H9 (cell line): Measurements from ENCODE around the gene SYT9. TPM values are rescaled to one million over a fixed set of nuclear protein-coding genes. Genes with fewer than 3 reads are reported as not detected.

Experiments
- DNase-seq: peaks from one replicate; pipeline ENCODE4 v3.0.0-alpha.2; 2017
- H2AFZ ChIP-seq: one replicate; pipeline ENCODE4 v1.6.1; 2013; ENCODE audit warnings: mild to moderate bottlenecking, low read length, control low read depth, moderate library complexity
- H2AK5ac ChIP-seq: 2 replicates; pipeline ENCODE4 v1.6.1; 2013; ENCODE audit warnings: low read length, control low read depth, mixed read lengths; ENCODE audit not compliant: insufficient read length
- H2BK120ac ChIP-seq: one replicate; pipeline ENCODE4 v1.6.1; 2013; ENCODE audit warnings: low read depth, mild to moderate bottlenecking, low read length, control low read depth, inconsistent platforms; ENCODE audit not compliant: poor library complexity, severe bottlenecking
- H2BK12ac ChIP-seq: 2 replicates; pipeline ENCODE4 v1.6.1; 2013; ENCODE audit warnings: low read length, control low read depth, mixed read lengths, low read depth; ENCODE audit not compliant: insufficient read length
- H2BK15ac ChIP-seq: 2 replicates; pipeline ENCODE4 v1.6.1; 2013; ENCODE audit warnings: low read depth, low read length, control low read depth
- H2BK20ac ChIP-seq: one replicate; pipeline ENCODE4 v1.6.1; 2013; ENCODE audit warnings: low read depth, mild to moderate bottlenecking, low read length, control low read depth, inconsistent platforms; ENCODE audit not compliant: poor library complexity, severe bottlenecking
- H2BK5ac ChIP-seq: 2 replicates; pipeline ENCODE4 v1.6.1; 2013; ENCODE audit warnings: low read length, control low read depth, mixed read lengths; ENCODE audit not compliant: insufficient read length
- H3K14ac ChIP-seq: 2 replicates; pipeline ENCODE4 v1.6.1; 2013; ENCODE audit warnings: low read length, control low read depth; ENCODE audit not compliant: insufficient read depth
- H3K18ac ChIP-seq: 2 replicates; pipeline ENCODE4 v1.6.1; 2013; ENCODE audit warnings: low read depth, mild to moderate bottlenecking, mixed read lengths, low read length, control low read depth; ENCODE audit not compliant: insufficient read length
- H3K23ac ChIP-seq: 2 replicates; pipeline ENCODE4 v1.6.1; 2013; ENCODE audit warnings: low read length, control low read depth, mixed read lengths, low read depth; ENCODE audit not compliant: insufficient read length
- H3K23me2 ChIP-seq: 2 replicates; pipeline ENCODE4 v1.6.1; 2013; ENCODE audit warnings: low read depth, mild to moderate bottlenecking, mixed read lengths, low read length, control low read depth; ENCODE audit not compliant: insufficient read length, poor library complexity, severe bottlenecking
- H3K27ac ChIP-seq: 2 replicates; pipeline ENCODE4 v1.5.1; 2013; ENCODE audit warnings: low read length, control low read depth, mixed read lengths, low read depth; ENCODE audit not compliant: insufficient read length
- H3K27me3 ChIP-seq: 2 replicates; pipeline ENCODE4 v1.6.1; 2013; ENCODE audit warnings: low read length, control low read depth, inconsistent platforms; ENCODE audit not compliant: insufficient read depth
- H3K4ac ChIP-seq: 2 replicates; pipeline ENCODE4 v1.6.1; 2013; ENCODE audit warnings: low read depth, mild to moderate bottlenecking, control low read depth, inconsistent platforms, low read length, moderate library complexity
- H3K4me1 ChIP-seq: 2 replicates; pipeline ENCODE4 v1.6.1; 2013; ENCODE audit warnings: low read length, control low read depth, inconsistent platforms; ENCODE audit not compliant: insufficient read depth
- H3K4me2 ChIP-seq: 2 replicates; pipeline ENCODE4 v1.6.1; 2013; ENCODE audit warnings: low read length, control low read depth, mixed read lengths; ENCODE audit not compliant: insufficient read length, insufficient read depth
- H3K56ac ChIP-seq: 2 replicates; pipeline ENCODE4 v1.6.1; 2013; ENCODE audit warnings: low read depth, mild to moderate bottlenecking, mixed read lengths, low read length, control low read depth; ENCODE audit not compliant: insufficient read length
- H3K79me1 ChIP-seq: 2 replicates; pipeline ENCODE4 v1.6.1; 2013; ENCODE audit warnings: low read depth, mild to moderate bottlenecking, moderate library complexity, low read length, control low read depth, inconsistent platforms; ENCODE audit not compliant: insufficient read depth, poor library complexity, severe bottlenecking
- H3K79me2 ChIP-seq: 2 replicates; pipeline ENCODE4 v1.6.1; 2013; ENCODE audit warnings: low read length, control low read depth, inconsistent platforms; ENCODE audit not compliant: insufficient read depth
- H3K9ac ChIP-seq: 2 replicates; pipeline ENCODE4 v1.6.1; 2013; ENCODE audit warnings: low read length, control low read depth, mixed read lengths; ENCODE audit not compliant: insufficient read length; ENCODE audit errors: extremely low read depth
- H3K9me3 ChIP-seq: one replicate; pipeline ENCODE4 v1.6.1; 2013; ENCODE audit warnings: low read depth, low read length, inconsistent platforms; ENCODE audit not compliant: control insufficient read depth
- H3T11ph ChIP-seq: one replicate; pipeline ENCODE4 v1.6.1; 2013; ENCODE audit warnings: mild to moderate bottlenecking, low read length, control low read depth, inconsistent platforms
- H4K20me1 ChIP-seq: one replicate; pipeline ENCODE4 v1.6.1; 2013; ENCODE audit not compliant: control insufficient read depth, insufficient read length, insufficient read depth
- H4K5ac ChIP-seq: 2 replicates; pipeline ENCODE4 v1.6.1; 2013; ENCODE audit warnings: low read depth, mild to moderate bottlenecking, mixed read lengths, low read length, control low read depth; ENCODE audit not compliant: insufficient read length
- H4K8ac ChIP-seq: replicated peaks from 2 replicates; pipeline ENCODE4 v1.6.1; 2013; ENCODE audit warnings: low read length, control low read depth, mixed read lengths, low read depth; ENCODE audit not compliant: insufficient read length
- H4K91ac ChIP-seq: 2 replicates; pipeline ENCODE4 v1.6.1; 2013; ENCODE audit warnings: low read depth, mild to moderate bottlenecking, moderate library complexity, mixed read lengths, low read length, control low read depth; ENCODE audit not compliant: insufficient read length
- H3K27ac Mint-ChIP-seq, 3 experiments: 2 replicates in 2 of 3; 3 replicates in 1 of 3; pipeline ENCODE4 v1.8.0; 2020 to 2021; ENCODE audit warnings: mixed read lengths in 3 of 3, mild to moderate bottlenecking in 1 of 3, moderate library complexity in 1 of 3
- H3K27me3 Mint-ChIP-seq: 2 replicates; pipeline ENCODE4 v1.8.0; 2021; ENCODE audit warnings: low read depth, mild to moderate bottlenecking, moderate library complexity, mixed read lengths
- H3K36me3 Mint-ChIP-seq, 3 experiments: 2 replicates in 2 of 3; 3 replicates in 1 of 3; pipeline ENCODE4 v1.8.0; 2020 to 2021; ENCODE audit warnings: low read depth in 3 of 3, mixed read lengths in 3 of 3; ENCODE audit not compliant: insufficient read depth in 1 of 3
- H3K4me1 Mint-ChIP-seq, 2 experiments: 2 replicates each; pipeline ENCODE4 v1.8.0; 2020; ENCODE audit warnings: mixed read lengths in 2 of 2
- H3K4me3 Mint-ChIP-seq, 2 experiments: 2 replicates in 1 of 2; 3 replicates in 1 of 2; pipeline ENCODE4 v1.8.0; 2020 to 2021; ENCODE audit warnings: mild to moderate bottlenecking in 2 of 2, mixed read lengths in 2 of 2, moderate library complexity in 1 of 2
- H3K9me3 Mint-ChIP-seq, 2 experiments: 2 replicates in 1 of 2; 3 replicates in 1 of 2; pipeline ENCODE4 v1.8.0; 2020; ENCODE audit warnings: mild to moderate bottlenecking in 2 of 2, mixed read lengths in 2 of 2, moderate library complexity in 1 of 2
- CTCF ChIP-seq: fragments of 200-600 bp; sonication (generic); conservative IDR thresholded peaks from 3 replicates; pipeline ENCODE4 v1.8.0; 2021; ENCODE audit warnings: antibody characterized with exemption, mild to moderate bottlenecking
- WGBS: extraction: QIAGEN DNeasy Blood & Tissue Kit; methylation state at CpG from one replicate; pipeline ENCODE4 v1.1.7; 2013; ENCODE audit warnings: missing lambda C conversion rate, low lambda C conversion rate, mixed read lengths; ENCODE audit not compliant: insufficient read length; ENCODE audit errors: extremely low coverage; 5-methylcytosine and 5-hydroxymethylcytosine counted together
- total RNA-seq: library from RNA; stranded (reverse); gene quantifications from 2 replicates; pipeline ENCODE4 v1.2.1, GENCODE V29; 2021

The SYT9 gene
- total RNA-seq, 1 experiment from 2014 or later, result 0.63 TPM

GRCh38 chr11:7262672-7263071 lies 11.0 kb downstream of the SYT9 start:
- no peak overlapping the region for H3K27ac Mint-ChIP-seq
- H3K36me3 Mint-ChIP-seq, result no peaks in the 10 kb centered on the region
- Histone ChIP-seq H4K8ac (no peak overlapping the region), H3K9ac (no peak overlapping the region), H3K23me2 (no peaks in the 10 kb centered on the region), H3K18ac (no peak overlapping the region), H3K79me1 (no peaks in the 10 kb centered on the region), H4K5ac (no peak overlapping the region), H3K23ac (no peak overlapping the region), H3K4ac (no peak overlapping the region), H2BK15ac (no peak overlapping the region), H3K56ac (no peak overlapping the region), H3K79me2 (no peaks in the 10 kb centered on the region), H3K4me2 (no peak overlapping the region), H2AFZ (no peak overlapping the region), H2BK5ac (no peak overlapping the region), H2BK120ac (no peak overlapping the region), H3T11ph (no peak overlapping the region), H3K27ac (no peak overlapping the region), H4K91ac (no peak overlapping the region), H3K27me3 (no peaks in the 10 kb centered on the region), H3K14ac (no peak overlapping the region), H3K9me3 (no peaks in the 10 kb centered on the region), H4K20me1 (no peaks in the 10 kb centered on the region), H2AK5ac (no peak overlapping the region), H3K4me1 (no peaks in the 10 kb centered on the region), H2BK20ac (no peak overlapping the region), H2BK12ac (no peak overlapping the region)
- no peaks in the 10 kb centered on the region for H3K27me3 Mint-ChIP-seq
- no peaks in the 10 kb centered on the region for H3K9me3 Mint-ChIP-seq
- no CpG with 5 or more reads among the region's 2 CpGs for WGBS
- no peak for TF ChIP-seq CTCF
- DNase-seq, result no peak
- no peaks in the 10 kb centered on the region for H3K4me1 Mint-ChIP-seq
- no peak overlapping the region for H3K4me3 Mint-ChIP-seq
